Fibroblast of skin of scalp (primary cell): ENCODE measurements around the gene ZMIZ2.

Experiments
- DNase-seq: peaks from one replicate; pipeline ENCODE4 v3.0.0-alpha.2; 2013

ZMIZ2 gene

GRCh38 chr7:44805950-44806349 lies 57.3 kb downstream of the ZMIZ2 start:
- no peak for DNase-seq

- DNase-seq: no peak
Measured at GRCh38 chr7:44808914-44809393, 60.3 kb downstream of the ZMIZ2 start.

GRCh38 chr7:44811093-44811492 lies 62.4 kb downstream of the ZMIZ2 start:
- no peak for DNase-seq

GRCh38 chr7:44811571-44811970 lies 62.9 kb downstream of the ZMIZ2 start:
- DNase-seq: no peak

- no peak for DNase-seq
Measured at GRCh38 chr7:44814919-44815318, 66.3 kb downstream of the ZMIZ2 start.

- no peak for DNase-seq
Measured at GRCh38 chr7:44819292-44819691, 70.6 kb downstream of the ZMIZ2 start.
